ENCODE results near the gene TMEM129.

DNA sequence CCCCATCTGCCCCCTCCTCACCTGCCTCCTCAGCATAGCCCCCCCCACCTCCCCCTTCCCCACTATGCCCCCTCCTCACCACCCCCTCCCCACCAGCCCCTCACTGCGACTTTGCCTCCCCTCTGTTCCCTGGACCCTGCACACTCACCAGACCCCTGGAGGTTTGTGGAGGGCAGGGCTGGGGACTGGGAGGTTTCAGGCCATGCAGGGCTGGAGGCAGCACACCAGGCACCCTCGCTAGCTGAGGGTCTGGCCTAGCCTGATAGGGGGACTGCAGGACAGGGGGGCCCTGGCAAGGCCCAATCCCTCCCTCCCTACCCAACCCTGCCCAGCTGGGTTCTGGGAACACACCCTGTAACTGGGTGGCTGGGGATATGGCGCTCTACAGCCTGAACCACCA, 28.2 kb upstream of the TMEM129 start:
- TF ChIP-seq, protein P1, sequence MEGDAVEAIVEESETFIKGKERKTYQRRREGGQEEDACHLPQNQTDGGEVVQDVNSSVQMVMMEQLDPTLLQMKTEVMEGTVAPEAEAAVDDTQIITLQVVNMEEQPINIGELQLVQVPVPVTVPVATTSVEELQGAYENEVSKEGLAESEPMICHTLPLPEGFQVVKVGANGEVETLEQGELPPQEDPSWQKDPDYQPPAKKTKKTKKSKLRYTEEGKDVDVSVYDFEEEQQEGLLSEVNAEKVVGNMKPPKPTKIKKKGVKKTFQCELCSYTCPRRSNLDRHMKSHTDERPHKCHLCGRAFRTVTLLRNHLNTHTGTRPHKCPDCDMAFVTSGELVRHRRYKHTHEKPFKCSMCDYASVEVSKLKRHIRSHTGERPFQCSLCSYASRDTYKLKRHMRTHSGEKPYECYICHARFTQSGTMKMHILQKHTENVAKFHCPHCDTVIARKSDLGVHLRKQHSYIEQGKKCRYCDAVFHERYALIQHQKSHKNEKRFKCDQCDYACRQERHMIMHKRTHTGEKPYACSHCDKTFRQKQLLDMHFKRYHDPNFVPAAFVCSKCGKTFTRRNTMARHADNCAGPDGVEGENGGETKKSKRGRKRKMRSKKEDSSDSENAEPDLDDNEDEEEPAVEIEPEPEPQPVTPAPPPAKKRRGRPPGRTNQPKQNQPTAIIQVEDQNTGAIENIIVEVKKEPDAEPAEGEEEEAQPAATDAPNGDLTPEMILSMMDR (IDR thresholded peaks at IDR 0.05; ENCODE audit: low read length) = no peak
- no peak for TF ChIP-seq EZH2phosphoT487 (IDR thresholded peaks at IDR 0.05; ENCODE audit: low read length)
